ENCODE results near the gene PHLDB2.

PHLDB2 gene

DNA sequence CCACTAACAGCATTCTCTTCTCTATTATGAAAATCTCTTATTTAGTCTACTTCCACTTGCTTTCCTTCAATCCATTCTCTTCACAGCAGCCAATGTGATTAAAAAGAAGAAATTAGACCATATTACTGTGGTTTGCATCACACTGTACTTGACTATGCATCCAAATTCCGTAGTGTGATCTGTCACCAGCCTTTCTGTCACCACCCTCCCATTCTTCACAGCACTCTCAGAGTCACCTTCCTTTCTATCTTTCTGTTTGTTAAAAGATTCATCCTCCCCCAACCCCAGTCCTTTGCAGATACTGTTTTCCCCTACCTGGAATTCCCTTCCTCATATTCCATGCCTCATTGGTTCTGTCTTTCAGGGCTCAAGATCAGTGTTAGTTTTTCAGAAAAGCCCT is 64.7 kb downstream of the PHLDB2 start:
- H3K4me3 ChIP-seq (ENCODE audit: low read depth, low read length) = no peak overlapping the region
- H3K27ac ChIP-seq (ENCODE audit: low read depth, low read length) = no peak overlapping the region
- H3K9ac ChIP-seq (ENCODE audit: low read depth, low read length) = no peak overlapping the region
- peaks cover 19% of the 10 kb centered on the region for H3K4me1 ChIP-seq (ENCODE audit: control insufficient read depth, insufficient read depth, low read length)
- 0 out of 2 replicates have a peak, but pooled peaks cover 2% of the 10 kb centered on the region for H3K36me3 ChIP-seq (ENCODE audit: control insufficient read depth, insufficient read depth, low read length)
- H3K9me3 ChIP-seq (ENCODE audit: control insufficient read depth, insufficient read depth, low read length) = no peaks in the 10 kb centered on the region
- peaks cover 36% of the 10 kb centered on the region for H3K27me3 ChIP-seq (ENCODE audit: control insufficient read depth, insufficient read depth, low read length)

DNA sequence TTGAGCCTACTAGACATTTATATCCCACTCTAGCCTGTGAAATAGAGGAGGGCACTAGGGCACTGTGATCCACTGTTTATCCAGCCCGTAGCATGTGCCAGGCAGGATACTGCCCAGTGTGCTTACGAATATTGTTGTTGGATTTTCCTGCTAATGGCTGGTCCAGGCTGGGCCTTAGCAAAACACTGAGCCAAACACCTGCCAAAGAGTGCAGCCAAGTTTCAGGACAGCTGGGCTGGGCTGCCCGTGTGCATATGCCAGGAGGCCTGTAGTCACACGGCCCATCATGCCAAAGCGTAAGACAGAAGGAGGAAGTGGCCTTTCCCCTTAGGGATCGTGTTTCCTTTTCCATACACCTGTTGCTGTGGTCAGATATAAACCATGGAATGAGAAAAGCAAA is 65.2 kb downstream of the PHLDB2 start:
- H3K9me3 ChIP-seq (ENCODE audit: control insufficient read depth, insufficient read depth, low read length) = no peaks in the 10 kb centered on the region
- no peak overlapping the region for H3K9ac ChIP-seq (ENCODE audit: low read depth, low read length)
- peaks cover 16% of the 10 kb centered on the region for H3K4me1 ChIP-seq (ENCODE audit: control insufficient read depth, insufficient read depth, low read length)
- H3K36me3 ChIP-seq (ENCODE audit: control insufficient read depth, insufficient read depth, low read length) = 0 out of 2 replicates have a peak, but pooled peaks cover 2% of the 10 kb centered on the region
- H3K27ac ChIP-seq (ENCODE audit: low read depth, low read length) = no peak overlapping the region
- H3K27me3 ChIP-seq (ENCODE audit: control insufficient read depth, insufficient read depth, low read length) = peaks cover 32% of the 10 kb centered on the region
- no peak overlapping the region for H3K4me3 ChIP-seq (ENCODE audit: low read depth, low read length)

DNA sequence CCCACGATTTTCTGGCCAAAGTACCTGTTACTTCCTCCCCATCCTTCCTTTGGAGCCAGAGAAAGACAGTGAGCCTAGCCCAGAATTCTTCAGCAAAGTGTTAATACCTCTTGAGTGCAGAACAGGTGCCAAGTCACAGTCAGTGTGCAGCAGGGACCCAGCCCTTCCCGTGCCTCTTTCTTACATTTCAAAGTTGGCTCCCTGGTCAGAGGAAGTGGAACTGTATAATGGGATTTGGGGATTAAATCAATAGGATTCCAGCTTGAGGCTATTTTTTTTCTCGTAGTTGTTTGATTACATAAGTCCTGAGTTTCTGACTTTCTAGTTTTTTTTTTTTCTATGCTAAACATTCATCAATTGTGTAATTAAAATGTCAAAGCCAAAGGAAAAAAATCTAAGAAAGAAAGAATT is 67.2 kb downstream of the PHLDB2 start:
- no peak overlapping the region for H3K9ac ChIP-seq (ENCODE audit: low read depth, low read length)
- no peak overlapping the region for H3K27ac ChIP-seq (ENCODE audit: low read depth, low read length)
- peaks cover 12% of the 10 kb centered on the region for H3K27me3 ChIP-seq (ENCODE audit: control insufficient read depth, insufficient read depth, low read length)
- 0 out of 2 replicates have a peak, but pooled peaks cover 2% of the 10 kb centered on the region for H3K36me3 ChIP-seq (ENCODE audit: control insufficient read depth, insufficient read depth, low read length)
- no peaks in the 10 kb centered on the region for H3K9me3 ChIP-seq (ENCODE audit: control insufficient read depth, insufficient read depth, low read length)
- H3K4me1 ChIP-seq (ENCODE audit: control insufficient read depth, insufficient read depth, low read length) = 0 out of 2 replicates have a peak, but pooled peaks cover 5% of the 10 kb centered on the region
- no peak overlapping the region for H3K4me3 ChIP-seq (ENCODE audit: low read depth, low read length)

- Histone ChIP-seq H3K27ac (ENCODE audit: low read depth, low read length) (no peak overlapping the region), H3K9me3 (ENCODE audit: control insufficient read depth, insufficient read depth, low read length) (no peaks in the 10 kb centered on the region), H3K27me3 (ENCODE audit: control insufficient read depth, insufficient read depth, low read length) (no peaks in the 10 kb centered on the region; the same call in none of the 2 replicates), H3K36me3 (ENCODE audit: control insufficient read depth, insufficient read depth, low read length) (0 out of 2 replicates have a peak, but pooled peaks cover 2% of the 10 kb centered on the region), H3K4me3 (ENCODE audit: low read depth, low read length) (no peak overlapping the region), H3K9ac (ENCODE audit: low read depth, low read length) (no peak overlapping the region), H3K4me1 (ENCODE audit: control insufficient read depth, insufficient read depth, low read length) (0 out of 2 replicates have a peak, but pooled peaks cover 5% of the 10 kb centered on the region)
Observed at GRCh38 chr3:111928613-111929012, 69.5 kb downstream of the PHLDB2 start.

- H3K36me3 ChIP-seq (ENCODE audit: control insufficient read depth, insufficient read depth, low read length) = no peaks in the 10 kb centered on the region
- no peak overlapping the region for H3K4me3 ChIP-seq (ENCODE audit: low read depth, low read length)
- no peak overlapping the region for H3K9ac ChIP-seq (ENCODE audit: low read depth, low read length)
- no peak overlapping the region for H3K27ac ChIP-seq (ENCODE audit: low read depth, low read length)
- H3K4me1 ChIP-seq (ENCODE audit: control insufficient read depth, insufficient read depth, low read length) = 0 out of 2 replicates have a peak, but pooled peaks cover 5% of the 10 kb centered on the region
- no peaks in the 10 kb centered on the region; the same call in 1 of the 2 replicates for H3K27me3 ChIP-seq (ENCODE audit: control insufficient read depth, insufficient read depth, low read length)
- no peaks in the 10 kb centered on the region for H3K9me3 ChIP-seq (ENCODE audit: control insufficient read depth, insufficient read depth, low read length)
Observed at GRCh38 chr3:111929484-111929883, 70.4 kb downstream of the PHLDB2 start.

GRCh38 chr3:111932946-111933345 is 73.9 kb downstream of the PHLDB2 start:
- Histone ChIP-seq H3K4me3 (ENCODE audit: low read depth, low read length) (no peak overlapping the region), H3K4me1 (ENCODE audit: control insufficient read depth, insufficient read depth, low read length) (no peaks in the 10 kb centered on the region), H3K9ac (ENCODE audit: low read depth, low read length) (no peak overlapping the region), H3K9me3 (ENCODE audit: control insufficient read depth, insufficient read depth, low read length) (no peaks in the 10 kb centered on the region), H3K27ac (ENCODE audit: low read depth, low read length) (no peak overlapping the region), H3K27me3 (ENCODE audit: control insufficient read depth, insufficient read depth, low read length) (no peaks in the 10 kb centered on the region), H3K36me3 (ENCODE audit: control insufficient read depth, insufficient read depth, low read length) (no peaks in the 10 kb centered on the region)

DNA sequence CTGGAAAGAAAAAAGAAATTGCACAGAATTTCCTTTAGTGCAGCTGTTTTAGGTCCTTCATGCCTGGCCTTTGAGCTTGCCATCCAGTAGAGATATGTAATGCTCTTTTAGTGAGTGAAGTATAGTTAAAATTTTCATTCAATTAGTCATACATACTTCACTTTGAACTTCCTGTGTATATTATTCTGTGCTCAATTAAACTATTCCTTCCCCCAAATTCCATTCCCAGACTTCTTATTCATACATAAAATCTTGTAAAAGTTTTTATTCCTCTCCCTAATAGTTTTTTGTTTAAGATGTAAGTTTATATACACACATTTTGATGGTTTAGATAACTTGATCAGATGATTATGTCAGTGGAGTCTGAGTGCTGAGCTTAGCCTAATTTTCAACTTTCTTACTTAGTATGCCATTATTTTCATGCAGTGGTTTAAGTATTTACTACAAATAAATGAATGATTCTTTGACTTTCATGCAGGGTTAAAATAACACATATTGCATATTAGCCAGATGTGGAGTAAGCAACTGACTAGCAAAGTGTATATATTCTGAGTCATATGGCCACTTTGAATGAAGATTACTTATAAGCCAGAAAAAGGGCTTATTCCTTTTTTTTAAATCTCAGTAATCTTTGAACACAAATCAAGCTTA is 77.3 kb downstream of the PHLDB2 start:
- no peak overlapping the region for H3K27ac ChIP-seq (ENCODE audit: low read depth, low read length)
- H3K9ac ChIP-seq (ENCODE audit: low read depth, low read length) = no peak overlapping the region
- peaks cover 8% of the 10 kb centered on the region; the same call in 1 of the 2 replicates for H3K36me3 ChIP-seq (ENCODE audit: control insufficient read depth, insufficient read depth, low read length)
- H3K4me3 ChIP-seq (ENCODE audit: low read depth, low read length) = no peak overlapping the region
- H3K4me1 ChIP-seq (ENCODE audit: control insufficient read depth, insufficient read depth, low read length) = no peaks in the 10 kb centered on the region
- no peaks in the 10 kb centered on the region for H3K9me3 ChIP-seq (ENCODE audit: control insufficient read depth, insufficient read depth, low read length)
- H3K27me3 ChIP-seq (ENCODE audit: control insufficient read depth, insufficient read depth, low read length) = no peaks in the 10 kb centered on the region

- H3K9me3 ChIP-seq (ENCODE audit: control insufficient read depth, insufficient read depth, low read length) = no peaks in the 10 kb centered on the region
- H3K36me3 ChIP-seq (ENCODE audit: control insufficient read depth, insufficient read depth, low read length) = peaks cover 13% of the 10 kb centered on the region; the same call in 1 of the 2 replicates
- H3K27me3 ChIP-seq (ENCODE audit: control insufficient read depth, insufficient read depth, low read length) = no peaks in the 10 kb centered on the region
- H3K4me3 ChIP-seq (ENCODE audit: low read depth, low read length) = no peak overlapping the region
- no peaks in the 10 kb centered on the region for H3K4me1 ChIP-seq (ENCODE audit: control insufficient read depth, insufficient read depth, low read length)
- no peak overlapping the region for H3K27ac ChIP-seq (ENCODE audit: low read depth, low read length)
- no peak overlapping the region for H3K9ac ChIP-seq (ENCODE audit: low read depth, low read length)
Observed at GRCh38 chr3:111936967-111937366, 77.9 kb downstream of the PHLDB2 start.

DNA sequence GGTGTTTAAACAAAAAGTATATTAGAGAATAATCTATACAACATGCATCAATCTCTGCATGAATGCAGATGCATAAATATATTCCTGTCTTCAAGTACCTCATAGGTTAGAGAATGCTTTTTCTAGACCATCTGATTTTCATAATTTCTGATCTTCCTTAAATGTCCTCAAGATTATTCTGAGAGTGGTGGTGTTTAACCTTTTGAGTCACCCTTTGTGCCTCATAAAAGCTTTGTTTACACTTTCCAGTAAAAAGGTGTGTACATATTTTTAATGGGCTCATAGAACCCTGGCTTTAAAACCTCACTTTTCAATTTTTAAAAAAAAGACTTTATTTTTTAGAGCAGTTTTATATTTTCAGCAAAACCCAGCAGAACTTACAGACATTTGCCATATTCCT is 78.8 kb downstream of the PHLDB2 start:
- H3K9me3 ChIP-seq (ENCODE audit: control insufficient read depth, insufficient read depth, low read length) = no peaks in the 10 kb centered on the region
- H3K27ac ChIP-seq (ENCODE audit: low read depth, low read length) = no peak overlapping the region
- H3K9ac ChIP-seq (ENCODE audit: low read depth, low read length) = no peak overlapping the region
- no peaks in the 10 kb centered on the region for H3K27me3 ChIP-seq (ENCODE audit: control insufficient read depth, insufficient read depth, low read length)
- peaks cover 13% of the 10 kb centered on the region; the same call in 1 of the 2 replicates for H3K36me3 ChIP-seq (ENCODE audit: control insufficient read depth, insufficient read depth, low read length)
- no peak overlapping the region for H3K4me3 ChIP-seq (ENCODE audit: low read depth, low read length)
- no peaks in the 10 kb centered on the region for H3K4me1 ChIP-seq (ENCODE audit: control insufficient read depth, insufficient read depth, low read length)

GRCh38 chr3:111939873-111940272 is 80.8 kb downstream of the PHLDB2 start:
- no peaks in the 10 kb centered on the region for H3K9me3 ChIP-seq (ENCODE audit: control insufficient read depth, insufficient read depth, low read length)
- no peaks in the 10 kb centered on the region for H3K4me1 ChIP-seq (ENCODE audit: control insufficient read depth, insufficient read depth, low read length)
- no peak overlapping the region for H3K27ac ChIP-seq (ENCODE audit: low read depth, low read length)
- H3K9ac ChIP-seq (ENCODE audit: low read depth, low read length) = no peak overlapping the region
- no peak overlapping the region for H3K4me3 ChIP-seq (ENCODE audit: low read depth, low read length)
- H3K36me3 ChIP-seq (ENCODE audit: control insufficient read depth, insufficient read depth, low read length) = peaks cover 13% of the 10 kb centered on the region; the same call in 1 of the 2 replicates
- H3K27me3 ChIP-seq (ENCODE audit: control insufficient read depth, insufficient read depth, low read length) = no peaks in the 10 kb centered on the region

DNA sequence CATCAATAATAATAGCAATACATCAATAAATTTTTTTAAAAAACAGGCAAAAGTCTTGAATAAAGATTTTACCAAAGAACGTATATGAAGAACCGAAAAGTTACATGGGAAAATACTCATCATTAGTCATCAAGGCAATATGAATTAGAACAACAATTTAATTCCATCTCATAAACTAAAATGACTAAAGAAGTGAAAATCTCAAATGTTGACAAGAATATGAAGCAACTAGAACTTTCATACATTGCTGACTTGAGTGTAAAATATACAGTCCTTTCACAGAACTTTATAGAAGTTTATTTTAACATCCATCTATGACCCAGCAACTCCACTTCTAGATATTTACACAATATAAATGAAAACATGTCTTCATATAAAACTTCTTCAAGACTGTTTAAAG is 84.5 kb downstream of the PHLDB2 start:
- Histone ChIP-seq H3K9ac (ENCODE audit: low read depth, low read length) (no peak overlapping the region), H3K4me1 (ENCODE audit: control insufficient read depth, insufficient read depth, low read length) (no peaks in the 10 kb centered on the region), H3K9me3 (ENCODE audit: control insufficient read depth, insufficient read depth, low read length) (no peaks in the 10 kb centered on the region), H3K27me3 (ENCODE audit: control insufficient read depth, insufficient read depth, low read length) (no peaks in the 10 kb centered on the region), H3K36me3 (ENCODE audit: control insufficient read depth, insufficient read depth, low read length) (peaks cover 13% of the 10 kb centered on the region; the same call in 1 of the 2 replicates), H3K4me3 (ENCODE audit: low read depth, low read length) (no peak overlapping the region), H3K27ac (ENCODE audit: low read depth, low read length) (no peak overlapping the region)

Data from HUES48 (cell line).